Tibial nerve (tissue), 4 donors: Measurements from ENCODE around the gene ICOS. TPM values are rescaled to one million over a fixed set of nuclear protein-coding genes. Genes with fewer than 3 reads are reported as not detected.

Experiments
- total RNA-seq, 4 donors: library from RNA; depleted of rRNA; stranded (reverse); fragments of >200 nt; gene quantifications; one replicate each; pipeline ENCODE4 v1.1.0, GENCODE V29; 2016

Gene ICOS
- total RNA-seq, 4 donors from 2014 or later, result 0.30 TPM; not detected in 3

Other genes with a start within 250 kb of the ICOS start
- 10 to 100 TPM in 1 of 4 donors, under 1 TPM in 3; 0.22 to 13.8 (median 0.60) TPM for gene CD28, start 230.1 kb upstream of the ICOS start, total RNA-seq
- not detected for gene CTLA4, start 69.0 kb upstream of the ICOS start, total RNA-seq